Nephron progenitor cell (in vitro differentiated cells): ENCODE results near the gene SHC3.

Experiments used
- DNase-seq: peaks from one replicate; pipeline ENCODE4 v3.0.0; 2021
- H3K27ac Mint-ChIP-seq: 2 replicates; pipeline ENCODE4 v1.8.0; 2021; ENCODE audit warnings: mild to moderate bottlenecking, moderate library complexity, mixed read lengths
- H3K27me3 Mint-ChIP-seq: 2 replicates; pipeline ENCODE4 v1.8.0; 2021; ENCODE audit warnings: mild to moderate bottlenecking, low read depth, mixed read lengths; ENCODE audit not compliant: poor library complexity
- H3K36me3 Mint-ChIP-seq: 2 replicates; pipeline ENCODE4 v1.8.0; 2021; ENCODE audit warnings: low read depth, mixed read lengths
- H3K4me1 Mint-ChIP-seq: 2 replicates; pipeline ENCODE4 v1.8.0; 2021; ENCODE audit warnings: mixed read lengths
- H3K4me3 Mint-ChIP-seq: 2 replicates; pipeline ENCODE4 v1.8.0; 2021; ENCODE audit warnings: mild to moderate bottlenecking, moderate library complexity, mixed read lengths
- H3K9me3 Mint-ChIP-seq: 2 replicates; pipeline ENCODE4 v1.8.0; 2021; ENCODE audit warnings: mild to moderate bottlenecking, moderate library complexity, mixed read lengths
- CTCF ChIP-seq: fragments of 200-600 bp; sonication (generic); IDR thresholded peaks from 2 replicates; pipeline ENCODE4 v1.5.0; 2021; ENCODE audit warnings: antibody characterized with exemption

The SHC3 gene

GRCh38 chr9:89032661-89033060 is 146.0 kb downstream of the SHC3 start:
- peaks cover 23% of the 10 kb centered on the region for H3K9me3 Mint-ChIP-seq
- peaks cover 4% of the 10 kb centered on the region for H3K27me3 Mint-ChIP-seq
- no peaks in the 10 kb centered on the region for H3K36me3 Mint-ChIP-seq
- no peak overlapping the region for H3K4me3 Mint-ChIP-seq
- no peak overlapping the region for H3K27ac Mint-ChIP-seq
- no peak for TF ChIP-seq CTCF
- peaks cover 18% of the 10 kb centered on the region for H3K4me1 Mint-ChIP-seq
- DNase-seq = no peak

GRCh38 chr9:89032173-89032572 is 146.4 kb downstream of the SHC3 start:
- no peaks in the 10 kb centered on the region for H3K36me3 Mint-ChIP-seq
- H3K27me3 Mint-ChIP-seq = peaks cover 4% of the 10 kb centered on the region
- H3K9me3 Mint-ChIP-seq = peaks cover 23% of the 10 kb centered on the region
- H3K27ac Mint-ChIP-seq = no peak overlapping the region
- H3K4me3 Mint-ChIP-seq = no peak overlapping the region
- TF ChIP-seq CTCF = no peak
- no peak for DNase-seq
- H3K4me1 Mint-ChIP-seq = peaks cover 13% of the 10 kb centered on the region

DNA sequence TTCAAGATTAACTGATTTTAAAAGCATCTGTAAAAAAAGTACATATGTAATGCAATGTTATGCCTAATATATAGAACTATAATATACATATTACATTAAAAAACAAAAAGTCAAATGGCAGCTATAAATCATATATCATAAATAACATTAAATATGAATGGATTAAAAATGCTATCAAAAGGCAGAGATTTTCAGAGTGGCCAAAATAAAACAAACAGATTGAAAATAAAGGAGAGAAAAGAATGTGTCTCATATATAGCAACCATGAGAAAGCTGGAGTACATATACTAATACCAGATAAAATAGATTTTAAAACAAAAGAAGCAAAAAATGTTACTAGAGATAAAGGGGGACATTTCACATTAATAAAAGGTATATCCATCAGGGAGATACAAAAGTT is 148.8 kb downstream of the SHC3 start:
- Mint-ChIP-seq H3K36me3 (no peaks in the 10 kb centered on the region), H3K4me3 (no peak overlapping the region), H3K4me1 (no peaks in the 10 kb centered on the region), H3K27ac (no peak overlapping the region), H3K9me3 (peaks cover 23% of the 10 kb centered on the region), H3K27me3 (peaks cover 4% of the 10 kb centered on the region)
- DNase-seq = no peak
- TF ChIP-seq CTCF = no peak

GRCh38 chr9:89026876-89027275 is 151.7 kb downstream of the SHC3 start:
- Mint-ChIP-seq H3K36me3 (no peaks in the 10 kb centered on the region), H3K9me3 (peaks cover 23% of the 10 kb centered on the region), H3K27me3 (peaks cover 4% of the 10 kb centered on the region), H3K4me1 (peaks cover 17% of the 10 kb centered on the region), H3K27ac (no peak overlapping the region), H3K4me3 (no peak overlapping the region)
- TF ChIP-seq CTCF = no peak
- no peak for DNase-seq

DNA sequence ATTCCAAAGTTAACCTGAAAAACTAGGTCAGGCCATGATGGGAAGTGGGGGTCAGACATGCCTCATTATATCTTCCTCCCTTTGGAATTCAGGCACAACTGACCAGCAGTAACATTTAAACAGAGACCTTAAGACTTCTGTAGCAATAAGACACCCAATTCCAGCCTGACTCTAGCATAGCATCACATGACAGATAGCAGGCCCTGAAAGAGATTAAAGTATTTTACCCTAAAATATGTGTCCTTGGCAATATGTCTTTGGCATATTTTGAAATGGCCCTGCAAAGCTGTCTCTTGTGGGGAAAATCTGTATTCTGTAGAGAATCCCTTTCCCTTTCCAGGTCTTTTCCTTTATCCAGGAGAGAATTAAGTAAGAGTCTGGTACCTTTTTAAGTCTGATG is 153.1 kb downstream of the SHC3 start:
- Mint-ChIP-seq H3K4me3 (no peak overlapping the region), H3K4me1 (peaks cover 26% of the 10 kb centered on the region), H3K9me3 (peaks cover 14% of the 10 kb centered on the region), H3K27me3 (peaks cover 4% of the 10 kb centered on the region), H3K27ac (no peak overlapping the region), H3K36me3 (no peaks in the 10 kb centered on the region)
- no peak for TF ChIP-seq CTCF
- no peak for DNase-seq

DNA sequence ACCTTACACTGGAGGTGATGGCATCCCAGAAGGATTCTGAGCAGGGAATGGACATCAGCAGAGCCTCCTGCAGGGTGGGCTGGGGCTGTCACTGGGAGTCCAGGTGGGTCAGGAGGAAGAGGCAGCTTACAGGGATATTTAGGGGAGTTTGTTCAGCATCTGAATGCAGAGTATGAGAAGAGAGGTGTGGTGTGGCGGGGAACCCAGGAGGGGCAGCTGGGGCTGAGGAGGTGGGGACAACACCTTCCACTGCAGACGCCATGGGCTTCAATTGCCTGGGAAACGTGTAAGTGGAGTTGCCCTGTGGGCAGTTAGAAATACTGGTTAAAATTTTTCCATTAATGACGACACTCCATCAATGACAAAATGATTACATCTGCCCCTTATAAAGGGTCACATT is 153.9 kb downstream of the SHC3 start:
- H3K36me3 Mint-ChIP-seq = no peaks in the 10 kb centered on the region
- no peak for TF ChIP-seq CTCF
- H3K27ac Mint-ChIP-seq = no peak overlapping the region
- DNase-seq = no peak
- H3K27me3 Mint-ChIP-seq = no peaks in the 10 kb centered on the region
- peaks cover 7% of the 10 kb centered on the region for H3K9me3 Mint-ChIP-seq
- H3K4me1 Mint-ChIP-seq = peaks cover 26% of the 10 kb centered on the region
- no peak overlapping the region for H3K4me3 Mint-ChIP-seq
